Liver (tissue), 3 donors: ENCODE results near the gene SMYD1.

ENCODE experiments used
- ATF3 ChIP-seq: IDR thresholded peaks from 2 replicates; pipeline ENCODE4 v1.6.1; 2016; ENCODE audit warnings: antibody characterized with exemption
- CTCF ChIP-seq: fragments of 150-350 bp; IDR thresholded peaks from 2 replicates; pipeline ENCODE4 v1.5.1; 2017; ENCODE audit warnings: improper control_type of control experiment, low read depth, low read length; ENCODE audit not compliant: missing input control
- EGR1 ChIP-seq, 2 donors: IDR thresholded peaks; 2 replicates each; pipeline ENCODE4 v1.6.1; 2016 to 2018; ENCODE audit warnings: antibody characterized with exemption in 2 of 2, low read depth in 2 of 2
- MAX ChIP-seq: IDR thresholded peaks from 2 replicates; pipeline ENCODE4 v1.6.1; 2016; ENCODE audit warnings: antibody characterized with exemption
- RAD21 ChIP-seq, 2 donors: IDR thresholded peaks; 2 replicates each; pipeline ENCODE4 v1.6.1; 2016; ENCODE audit warnings: antibody characterized with exemption in 2 of 2, mild to moderate bottlenecking in 2 of 2
- REST ChIP-seq: IDR thresholded peaks from 2 replicates; pipeline ENCODE4 v1.6.1; 2016; ENCODE audit warnings: antibody characterized with exemption, mild to moderate bottlenecking
- RXRA ChIP-seq, 2 donors: IDR thresholded peaks; 2 replicates each; pipeline ENCODE4 v1.6.1; 2017 to 2018; ENCODE audit warnings: antibody characterized with exemption in 2 of 2, mild to moderate bottlenecking in 1 of 2
- SP1 ChIP-seq: IDR thresholded peaks from 2 replicates; pipeline ENCODE4 v1.6.1; 2018; ENCODE audit warnings: antibody characterized with exemption, mild to moderate bottlenecking
- TAF1 ChIP-seq: conservative IDR thresholded peaks from 2 replicates; pipeline ENCODE4 v1.6.1; 2016; ENCODE audit warnings: antibody characterized with exemption, mild to moderate bottlenecking
- YY1 ChIP-seq: IDR thresholded peaks from 2 replicates; pipeline ENCODE4 v1.6.1; 2016; ENCODE audit warnings: antibody characterized with exemption, mild to moderate bottlenecking
- donor health status: healthy.
- donor health status: healthy.

GRCh38 chr2:88078643-88079172, 11.1 kb downstream of the SMYD1 start:
- TF ChIP-seq CTCF = no peak
- TF ChIP-seq REST = no peak
- TF ChIP-seq RXRA (IDR thresholded peaks at IDR 0.05) = no peak
- no peak for TF ChIP-seq YY1
- TF ChIP-seq SP1 = no peak
- TF ChIP-seq ATF3 = no peak
- TF ChIP-seq EGR1 (IDR thresholded peaks at IDR 0.05; ENCODE audit: low read depth in 2 of 2) = no peak
- TF ChIP-seq TAF1 = no peak
- TF ChIP-seq MAX = no peak
- no peak for TF ChIP-seq RAD21 (IDR thresholded peaks at IDR 0.05)
